T-helper 1 cell treated with Interleukin-12 subunit alpha and Interleukin-12 subunit beta and Interleukin-4 antibody, amounts not matched to agents 30 μg/mL and 1 μg/mL, for 36 hours (primary cell): ENCODE results near the gene ANKDD1A.

Experiments used
- H3K27ac Mint-ChIP-seq: one replicate; pipeline ENCODE4 v1.8.0; 2021; ENCODE audit warnings: mild to moderate bottlenecking, mixed read lengths
- H3K27me3 Mint-ChIP-seq: one replicate; pipeline ENCODE4 v1.8.0; 2021; ENCODE audit warnings: low read depth, mixed read lengths
- H3K36me3 Mint-ChIP-seq: one replicate; pipeline ENCODE4 v1.8.0; 2021; ENCODE audit warnings: low read depth, mixed read lengths
- H3K4me1 Mint-ChIP-seq: one replicate; pipeline ENCODE4 v1.8.0; 2021; ENCODE audit warnings: low read depth, mixed read lengths
- H3K4me3 Mint-ChIP-seq: one replicate; pipeline ENCODE4 v1.8.0; 2021; ENCODE audit warnings: mild to moderate bottlenecking, moderate library complexity, mixed read lengths
- H3K9me3 Mint-ChIP-seq: one replicate; pipeline ENCODE4 v1.8.0; 2021; ENCODE audit warnings: mixed read lengths

The ANKDD1A gene

DNA sequence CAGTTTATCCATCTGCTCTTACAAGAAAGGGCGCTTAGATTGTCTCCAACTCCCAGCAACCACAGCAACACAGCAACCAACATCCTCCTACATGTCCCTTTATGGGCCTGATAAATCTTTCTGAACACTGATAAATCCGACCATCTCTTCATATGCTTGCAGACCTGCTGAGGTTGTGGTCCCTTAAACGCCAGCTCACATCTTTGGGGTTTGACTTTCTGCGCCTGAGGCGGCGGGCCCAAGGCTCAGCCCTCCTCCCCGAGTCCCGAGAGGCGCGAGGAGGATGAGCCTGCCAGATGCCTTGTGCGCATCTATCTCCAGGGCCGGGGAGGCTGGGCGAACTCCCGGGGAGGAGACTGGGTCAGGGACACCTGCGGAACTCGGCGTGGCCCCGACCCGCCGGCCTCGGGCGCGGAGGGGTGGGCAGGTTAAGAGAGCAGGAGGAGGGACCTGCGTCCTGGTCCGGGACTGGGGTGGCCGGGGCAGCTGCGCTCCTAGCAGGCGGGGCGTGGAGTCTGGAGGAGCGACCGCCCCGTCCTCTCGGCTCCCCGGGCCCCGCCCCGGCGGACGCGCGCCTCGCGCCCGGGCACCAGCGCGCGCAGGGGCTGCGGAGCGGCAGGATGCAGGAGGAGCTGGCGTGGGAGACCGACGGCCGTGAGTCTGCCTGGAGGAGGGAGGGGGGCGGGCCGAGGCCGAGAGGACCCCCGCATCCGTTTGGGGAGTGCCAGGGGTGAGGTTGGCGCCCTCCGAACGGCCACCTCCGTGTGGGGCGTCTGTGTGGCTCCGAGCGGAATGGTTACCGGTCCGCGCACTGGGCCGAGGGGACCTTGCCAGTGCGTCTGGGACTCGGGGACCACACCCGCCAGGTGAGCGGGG lies at the start of gene ANKDD1A:
TSS of gene ANKDD1A (plus strand) at position 592 of the 876 bp plus-strand sequence. CDS start at position 621, 29 bp downstream.
- H3K36me3 Mint-ChIP-seq = no peaks in the 10 kb centered on the region
- no peak within 1 kb of the TSS for H3K27ac Mint-ChIP-seq

DNA sequence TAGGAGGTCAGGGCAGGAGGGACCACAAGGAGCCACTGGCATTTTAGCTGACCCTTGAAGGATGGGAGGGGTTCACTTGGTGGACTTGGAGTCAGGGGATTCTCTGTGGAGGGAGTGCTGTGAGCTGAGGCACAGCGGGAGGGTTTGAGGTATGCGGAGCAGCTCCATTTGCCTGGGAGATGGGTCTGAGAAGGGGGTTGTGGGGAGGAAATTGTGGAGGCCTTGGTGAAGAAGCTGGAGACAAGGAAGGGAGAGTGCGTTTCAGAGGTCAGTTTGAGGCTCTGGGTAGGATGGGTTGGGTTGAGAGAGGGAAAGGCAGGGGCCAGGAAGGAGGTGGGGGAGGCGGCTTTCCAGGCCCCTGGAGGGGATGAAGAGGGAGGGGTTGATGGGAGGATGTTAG lies 49.7 kb upstream of the ANKDD1A start:
- Mint-ChIP-seq H3K27ac (peak overlapping the region; percentile 15), H3K27me3 (no peaks in the 10 kb centered on the region), H3K9me3 (no peaks in the 10 kb centered on the region), H3K4me1 (peaks cover 22% of the 10 kb centered on the region), H3K36me3 (peaks cover 32% of the 10 kb centered on the region), H3K4me3 (no peak overlapping the region)

More for the DNA sequence above, at the start of gene ANKDD1A:
- peak within 1 kb of the TSS; percentile 78 for H3K4me3 Mint-ChIP-seq
- peaks cover 13% of the 10 kb centered on the region for H3K4me1 Mint-ChIP-seq
- H3K27me3 Mint-ChIP-seq = peaks cover 37% of the 10 kb centered on the region
- no peaks in the 10 kb centered on the region for H3K9me3 Mint-ChIP-seq

DNA sequence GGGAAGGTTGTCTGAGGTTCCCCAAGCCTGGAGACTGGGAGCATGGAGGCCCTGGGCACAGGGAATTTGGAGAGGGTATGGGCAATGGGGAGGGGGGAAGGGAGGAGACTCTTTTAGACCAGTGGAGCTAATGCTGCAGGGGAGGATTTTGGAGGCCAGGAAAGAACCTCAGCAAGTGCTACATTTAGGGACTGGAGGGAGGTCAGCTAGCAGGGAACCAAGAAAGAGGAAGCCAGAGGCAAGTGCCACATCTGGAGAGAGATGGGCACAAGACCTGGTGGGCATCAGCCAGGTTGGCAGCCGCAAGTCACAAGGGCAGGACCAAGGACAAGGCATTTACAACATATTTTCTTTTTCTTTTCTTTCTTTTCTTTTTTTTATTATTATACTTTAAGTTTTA lies 49.3 kb upstream of the ANKDD1A start:
- Mint-ChIP-seq H3K9me3 (no peaks in the 10 kb centered on the region), H3K27ac (peak overlapping the region; percentile 15), H3K4me3 (no peak overlapping the region), H3K27me3 (no peaks in the 10 kb centered on the region), H3K36me3 (peaks cover 33% of the 10 kb centered on the region), H3K4me1 (peaks cover 20% of the 10 kb centered on the region)

DNA sequence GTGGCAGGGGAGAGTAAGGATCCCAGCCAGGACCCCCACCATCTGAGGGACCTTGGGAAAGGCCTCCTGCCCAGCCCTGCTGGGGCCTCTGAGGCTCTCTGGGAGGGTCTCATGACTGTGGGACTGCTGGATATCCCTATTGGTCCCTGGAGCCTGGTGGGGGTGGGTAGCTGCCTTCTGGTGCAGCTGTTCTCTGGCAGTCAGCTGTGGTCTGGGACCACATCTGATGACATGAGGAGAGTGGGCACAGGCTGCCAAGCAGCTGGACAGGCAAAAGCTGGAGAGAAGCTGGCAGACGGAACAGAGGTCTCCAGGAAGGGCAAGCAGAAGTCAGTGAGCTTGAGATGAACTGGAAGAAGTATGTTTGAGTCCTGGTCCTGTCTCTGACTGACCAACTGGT lies 47.6 kb upstream of the ANKDD1A start:
- H3K9me3 Mint-ChIP-seq = no peaks in the 10 kb centered on the region
- peaks cover 30% of the 10 kb centered on the region for H3K36me3 Mint-ChIP-seq
- H3K27me3 Mint-ChIP-seq = no peaks in the 10 kb centered on the region

DNA sequence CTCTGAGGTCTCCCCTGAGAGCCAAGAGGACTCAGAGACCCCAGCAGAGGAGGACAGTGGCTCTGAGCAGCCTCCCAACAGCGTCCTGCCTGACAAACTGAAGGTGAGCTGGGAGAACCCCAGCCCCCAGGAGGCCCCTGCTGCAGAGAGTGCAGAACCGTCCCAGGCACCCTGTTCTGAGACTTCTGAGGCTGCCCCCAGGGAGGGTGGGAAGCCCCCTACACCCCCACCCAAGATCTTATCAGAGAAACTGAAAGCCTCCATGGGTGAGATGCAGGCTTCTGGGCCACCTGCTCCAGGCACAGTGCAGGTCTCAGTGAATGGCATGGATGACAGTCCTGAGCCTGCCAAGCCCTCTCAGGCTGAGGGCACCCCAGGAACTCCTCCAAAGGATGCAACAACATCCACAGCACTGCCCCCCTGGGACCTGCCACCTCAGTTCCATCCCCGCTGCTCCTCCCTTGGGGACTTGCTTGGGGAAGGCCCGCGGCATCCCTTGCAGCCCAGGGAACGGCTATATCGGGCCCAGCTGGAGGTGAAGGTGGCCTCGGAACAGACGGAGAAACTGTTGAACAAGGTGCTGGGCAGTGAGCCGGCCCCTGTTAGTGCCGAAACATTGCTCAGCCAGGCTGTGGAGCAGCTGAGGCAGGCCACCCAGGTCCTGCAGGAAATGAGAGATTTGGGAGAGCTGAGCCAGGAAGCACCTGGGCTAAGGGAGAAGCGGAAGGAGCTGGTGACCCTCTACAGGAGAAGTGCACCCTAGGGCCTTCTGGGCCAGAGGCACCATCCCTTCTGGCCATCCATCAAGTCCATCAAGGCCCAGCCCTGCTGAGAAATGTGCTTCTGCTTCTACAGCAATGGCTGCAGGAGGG lies 46.3 kb upstream of the ANKDD1A start:
- Mint-ChIP-seq H3K27ac (no peak overlapping the region), H3K27me3 (no peaks in the 10 kb centered on the region), H3K4me3 (no peak overlapping the region), H3K9me3 (peaks cover 3% of the 10 kb centered on the region), H3K4me1 (peaks cover 18% of the 10 kb centered on the region), H3K36me3 (peaks cover 34% of the 10 kb centered on the region)

More for the DNA sequence above, 47.6 kb upstream of the ANKDD1A start:
- Mint-ChIP-seq H3K4me1 (peaks cover 13% of the 10 kb centered on the region), H3K27ac (no peak overlapping the region), H3K4me3 (no peak overlapping the region)

DNA sequence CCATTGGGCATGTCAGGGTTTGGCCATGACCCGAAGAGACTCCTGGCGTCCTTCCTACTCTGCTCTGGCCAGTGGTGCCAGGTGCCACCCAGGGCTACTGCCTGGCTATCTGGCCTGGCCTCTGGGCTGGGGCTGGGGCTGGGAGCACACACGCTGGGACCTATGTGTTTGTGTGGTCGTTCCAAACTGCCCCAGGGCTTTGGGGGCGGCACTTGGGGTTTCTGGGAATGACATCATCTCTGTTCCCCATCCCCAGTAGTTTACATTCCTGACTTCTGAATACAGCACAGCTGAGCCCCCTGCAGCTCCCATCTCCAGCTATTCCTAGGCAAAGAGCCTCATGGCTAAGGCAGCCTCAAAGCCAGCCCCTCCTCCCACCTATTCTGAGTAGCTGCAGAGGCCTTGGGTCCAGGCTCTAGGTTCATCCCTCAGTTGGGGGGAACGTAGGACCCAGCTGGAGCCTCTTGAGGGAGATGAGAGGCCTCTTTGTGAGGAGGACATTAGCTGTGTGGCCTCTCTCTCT lies 45.6 kb upstream of the ANKDD1A start:
- H3K27ac Mint-ChIP-seq = no peak overlapping the region
- peaks cover 31% of the 10 kb centered on the region for H3K36me3 Mint-ChIP-seq
- H3K4me3 Mint-ChIP-seq = no peak overlapping the region
- H3K27me3 Mint-ChIP-seq = no peaks in the 10 kb centered on the region
- peaks cover 3% of the 10 kb centered on the region for H3K9me3 Mint-ChIP-seq
- peaks cover 18% of the 10 kb centered on the region for H3K4me1 Mint-ChIP-seq

DNA sequence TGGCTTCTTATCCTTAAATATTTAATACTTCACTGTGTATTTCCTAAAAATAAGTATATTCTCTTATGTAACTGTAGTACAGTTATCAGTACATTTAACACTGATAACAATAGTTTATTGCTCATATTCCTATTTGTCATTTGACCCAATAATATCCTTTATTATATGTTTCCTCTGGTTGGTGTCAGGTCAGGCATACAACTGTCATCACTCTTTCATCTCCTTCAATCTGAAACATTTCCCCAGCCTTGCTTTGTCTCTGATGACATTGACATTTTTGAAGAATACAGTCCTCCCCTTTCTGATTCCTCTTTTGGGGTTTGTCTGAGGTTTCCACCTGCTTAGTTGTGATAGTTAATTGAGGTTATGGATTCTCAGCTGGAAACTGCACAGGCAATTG lies 42.2 kb upstream of the ANKDD1A start:
- Mint-ChIP-seq H3K36me3 (peaks cover 20% of the 10 kb centered on the region), H3K4me1 (peaks cover 13% of the 10 kb centered on the region), H3K9me3 (peaks cover 3% of the 10 kb centered on the region), H3K27ac (no peak overlapping the region), H3K4me3 (no peak overlapping the region), H3K27me3 (no peaks in the 10 kb centered on the region)

DNA sequence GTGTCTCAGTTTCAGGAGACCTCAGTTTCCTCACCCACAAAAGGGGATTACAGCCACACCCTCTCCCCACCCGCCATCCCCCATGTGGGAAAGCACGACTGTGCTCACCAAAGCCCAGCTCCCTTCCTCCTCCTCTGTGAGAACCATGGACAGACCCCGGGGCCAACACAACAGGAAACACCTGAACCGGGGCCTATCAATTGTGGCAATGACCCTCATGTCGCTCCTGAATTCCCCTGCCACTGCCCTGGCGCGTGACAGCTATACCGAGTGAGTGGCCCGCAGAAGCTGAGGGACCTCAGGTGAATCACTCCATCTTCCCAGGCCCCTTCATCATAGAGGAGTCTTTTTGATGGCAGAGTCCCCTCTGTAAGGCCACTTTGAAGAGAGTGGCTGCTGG lies 41.3 kb upstream of the ANKDD1A start:
- peaks cover 16% of the 10 kb centered on the region for H3K4me1 Mint-ChIP-seq
- peaks cover 3% of the 10 kb centered on the region for H3K9me3 Mint-ChIP-seq
- H3K27ac Mint-ChIP-seq = no peak overlapping the region
- no peak overlapping the region for H3K4me3 Mint-ChIP-seq
- H3K36me3 Mint-ChIP-seq = peaks cover 19% of the 10 kb centered on the region
- H3K27me3 Mint-ChIP-seq = no peaks in the 10 kb centered on the region

DNA sequence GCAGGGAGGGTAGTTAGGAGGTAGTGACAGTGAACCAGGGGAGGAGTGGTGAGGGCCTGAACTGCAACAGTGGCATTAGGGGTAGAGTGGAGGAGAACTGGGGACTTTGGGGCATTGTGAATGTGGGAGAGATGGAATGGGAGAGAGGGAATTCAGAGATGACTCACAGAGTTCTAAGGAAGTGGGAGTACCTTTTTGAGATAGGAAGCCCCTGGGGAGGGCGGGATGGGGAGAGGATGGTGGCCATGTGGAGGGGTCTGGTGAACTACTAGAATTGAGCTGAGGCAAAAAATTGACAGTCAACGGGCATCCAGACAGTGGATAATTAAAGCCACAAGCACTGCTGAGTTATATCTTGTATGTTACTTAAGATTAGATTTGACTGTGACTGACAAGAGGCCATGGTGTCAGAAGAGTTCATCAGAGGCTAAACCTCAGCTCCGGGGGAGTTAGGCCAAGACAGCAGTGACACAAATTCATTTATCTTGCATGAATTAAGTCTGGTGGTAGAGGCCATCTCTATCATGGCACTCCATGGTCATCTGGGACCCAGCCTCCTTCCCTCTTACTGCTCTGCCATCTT lies 36.0 kb upstream of the ANKDD1A start:
- Mint-ChIP-seq H3K4me3 (no peak overlapping the region), H3K27me3 (no peaks in the 10 kb centered on the region), H3K4me1 (peaks cover 27% of the 10 kb centered on the region), H3K36me3 (no peaks in the 10 kb centered on the region), H3K27ac (no peak overlapping the region), H3K9me3 (no peaks in the 10 kb centered on the region)

DNA sequence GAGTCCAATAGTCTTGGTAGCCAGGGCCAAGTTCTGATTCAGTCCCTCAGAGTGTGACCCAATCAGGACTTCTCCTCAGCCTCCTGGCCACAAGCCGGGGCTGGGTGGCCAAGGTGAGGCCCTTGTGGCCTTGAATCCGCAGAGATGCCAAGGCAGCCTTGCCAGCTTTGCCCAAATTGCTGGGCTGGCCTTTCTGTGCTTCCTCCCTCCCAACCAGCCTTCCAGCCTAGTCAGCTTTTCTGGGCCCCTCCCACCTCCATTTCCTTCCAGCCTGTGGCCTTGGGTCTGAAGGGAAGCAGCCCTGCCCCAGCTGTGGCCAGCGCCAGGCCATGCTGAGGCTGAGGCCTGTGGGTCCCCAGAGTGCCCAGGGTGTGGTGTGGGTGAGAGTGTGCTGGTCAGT lies 34.3 kb upstream of the ANKDD1A start:
- H3K4me3 Mint-ChIP-seq = no peak overlapping the region
- H3K9me3 Mint-ChIP-seq = no peaks in the 10 kb centered on the region
- no peaks in the 10 kb centered on the region for H3K27me3 Mint-ChIP-seq
- H3K36me3 Mint-ChIP-seq = no peaks in the 10 kb centered on the region
- peak overlapping the region; percentile 80 for H3K27ac Mint-ChIP-seq
- H3K4me1 Mint-ChIP-seq = peaks cover 34% of the 10 kb centered on the region

DNA sequence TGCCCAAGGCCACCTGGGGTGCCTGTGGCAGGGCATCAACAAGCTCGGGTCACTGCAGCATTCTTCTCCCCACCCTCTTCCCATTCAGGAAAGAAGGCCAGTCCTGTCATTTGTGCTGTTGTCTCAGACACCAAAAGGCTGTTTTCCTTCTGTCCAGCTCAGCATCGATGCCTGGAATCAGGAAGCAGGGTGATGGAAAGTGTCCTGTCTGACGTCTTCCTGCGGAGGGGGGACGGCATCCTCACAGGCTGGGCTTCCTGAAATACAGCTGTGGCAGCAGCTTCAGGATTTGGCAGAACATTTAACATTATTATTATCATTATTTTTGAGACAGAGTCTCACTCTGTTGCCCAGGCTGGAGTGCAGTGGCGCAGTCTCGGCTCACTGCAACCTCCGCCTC lies 33.0 kb upstream of the ANKDD1A start:
- Mint-ChIP-seq H3K4me3 (no peak overlapping the region), H3K27ac (no peak overlapping the region)

DNA sequence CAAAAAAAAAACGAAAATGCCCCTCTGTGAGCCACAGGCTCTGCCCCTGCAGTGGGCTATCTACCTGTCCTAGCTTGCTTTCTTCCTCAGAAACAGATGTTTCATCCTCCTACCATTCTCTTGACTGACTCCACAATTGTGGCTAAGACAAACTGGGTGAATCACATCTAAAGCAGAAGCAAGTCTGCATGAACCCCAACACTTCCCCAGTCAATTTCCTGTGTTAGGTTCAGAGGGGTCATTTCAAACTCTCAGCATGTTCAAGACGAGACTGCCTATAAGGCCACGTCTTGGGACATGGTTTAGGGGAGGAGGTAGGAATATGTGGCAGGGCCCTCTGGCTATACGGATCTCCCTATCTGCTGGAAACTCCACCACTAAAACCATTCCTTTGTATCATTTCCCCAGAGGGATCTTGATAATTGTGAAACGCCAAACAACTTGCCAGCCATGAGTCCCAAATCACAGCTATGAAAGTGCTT lies 28.6 kb upstream of the ANKDD1A start:
- H3K4me1 Mint-ChIP-seq = peaks cover 33% of the 10 kb centered on the region
- H3K27ac Mint-ChIP-seq = peak overlapping the region; percentile 84
- H3K36me3 Mint-ChIP-seq = peaks cover 4% of the 10 kb centered on the region
- H3K9me3 Mint-ChIP-seq = no peaks in the 10 kb centered on the region
- H3K27me3 Mint-ChIP-seq = no peaks in the 10 kb centered on the region
- peak overlapping the region; percentile 62 for H3K4me3 Mint-ChIP-seq

More for the DNA sequence above, 33.0 kb upstream of the ANKDD1A start:
- Mint-ChIP-seq H3K9me3 (no peaks in the 10 kb centered on the region), H3K27me3 (no peaks in the 10 kb centered on the region), H3K4me1 (peaks cover 41% of the 10 kb centered on the region), H3K36me3 (no peaks in the 10 kb centered on the region)

DNA sequence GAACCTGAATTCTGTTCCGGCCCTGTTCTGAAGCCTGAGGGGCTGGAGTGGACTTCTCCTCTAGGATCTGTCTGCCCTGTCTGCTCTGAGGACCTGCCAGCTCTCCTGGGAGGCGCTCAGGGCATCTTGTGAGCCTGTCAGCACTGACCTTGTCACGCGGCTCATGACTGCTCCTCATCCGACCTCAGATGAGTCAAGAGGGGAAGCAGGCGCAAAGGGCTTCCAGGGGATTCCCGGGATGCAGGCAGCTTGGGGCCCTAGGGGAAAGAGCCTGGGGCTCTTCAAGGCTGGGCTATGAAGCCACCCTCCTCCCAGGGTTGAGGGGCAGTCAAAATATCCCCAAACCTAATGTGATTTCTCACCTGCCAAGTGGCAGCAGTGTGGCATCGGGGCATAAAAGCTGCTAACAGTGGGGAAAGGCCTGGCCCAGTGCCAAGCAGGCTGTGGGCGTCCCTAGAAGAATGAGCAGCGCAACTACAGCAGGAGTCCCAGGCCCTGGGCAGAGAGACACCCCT lies 27.6 kb upstream of the ANKDD1A start:
- H3K27me3 Mint-ChIP-seq = no peaks in the 10 kb centered on the region
- H3K4me3 Mint-ChIP-seq = peak overlapping the region; percentile 62
- H3K9me3 Mint-ChIP-seq = no peaks in the 10 kb centered on the region
- peak overlapping the region; percentile 84 for H3K27ac Mint-ChIP-seq
- H3K4me1 Mint-ChIP-seq = peaks cover 30% of the 10 kb centered on the region
- peaks cover 4% of the 10 kb centered on the region for H3K36me3 Mint-ChIP-seq

DNA sequence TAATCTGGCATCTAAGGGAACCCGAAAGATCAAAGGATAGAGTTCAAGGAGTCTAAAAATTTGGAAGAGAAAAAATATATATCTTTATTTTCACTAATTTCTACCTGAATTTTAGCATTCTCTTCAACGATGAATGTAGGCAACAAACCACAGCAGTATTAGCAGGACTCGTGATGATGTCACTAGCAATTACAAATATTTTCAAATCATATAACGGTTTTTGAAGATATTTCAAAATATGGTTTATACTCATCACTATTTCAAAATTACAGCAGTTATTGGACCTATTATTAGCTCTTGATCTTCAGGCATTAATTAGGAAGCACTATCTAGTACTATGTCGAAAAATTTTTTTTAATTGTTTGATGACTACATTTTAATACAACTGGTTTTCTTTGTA lies 27.0 kb upstream of the ANKDD1A start:
- no peak overlapping the region for H3K27ac Mint-ChIP-seq
- H3K9me3 Mint-ChIP-seq = no peaks in the 10 kb centered on the region
- H3K4me1 Mint-ChIP-seq = peaks cover 30% of the 10 kb centered on the region
- H3K36me3 Mint-ChIP-seq = peaks cover 4% of the 10 kb centered on the region
- no peak overlapping the region for H3K4me3 Mint-ChIP-seq
- no peaks in the 10 kb centered on the region for H3K27me3 Mint-ChIP-seq
